Superior temporal gyrus (tissue), 1 donor: ENCODE results near the gene GALNT12.
A peak's percentile ranks its signal among the peaks of the same experiment; 100 is the strongest.

Source experiments
- DNase-seq: peaks from one replicate; pipeline ENCODE4 v3.0.0-alpha.2; 2016; ENCODE audit errors: extremely low spot score

Gene GALNT12

GRCh38 chr9:98801969-98802371, 5.5 kb upstream of the GALNT12 start:
- DNase-seq: no peak

- peak; percentile 33 for DNase-seq
Measured at GRCh38 chr9:98804083-98804482, 3.4 kb upstream of the GALNT12 start.

GRCh38 chr9:98805506-98806272, 1.8 kb upstream of the GALNT12 start:
- DNase-seq: no peak

- DNase-seq: peak; percentile 77
Measured at GRCh38 chr9:98806394-98807035, 955 bp upstream of the GALNT12 start.

GRCh38 chr9:98807814-98808195, 335 bp downstream of the GALNT12 start:
- no peak for DNase-seq

GRCh38 chr9:98808411-98808815, 943 bp downstream of the GALNT12 start:
- DNase-seq: no peak

- no peak for DNase-seq
Measured at GRCh38 chr9:98808875-98809274, 1.4 kb downstream of the GALNT12 start.

- DNase-seq: no peak
Measured at GRCh38 chr9:98809311-98810101, 2.0 kb downstream of the GALNT12 start.

- no peak for DNase-seq
Measured at GRCh38 chr9:98810102-98810842, 2.8 kb downstream of the GALNT12 start.

GRCh38 chr9:98811051-98811650, 3.7 kb downstream of the GALNT12 start:
- DNase-seq: no peak

- peak; percentile 53 for DNase-seq
Measured at GRCh38 chr9:98815391-98815951, 8.0 kb downstream of the GALNT12 start.

- no peak for DNase-seq
Measured at GRCh38 chr9:98818764-98819163, 11.3 kb downstream of the GALNT12 start.

GRCh38 chr9:98819231-98819630, 11.8 kb downstream of the GALNT12 start:
- DNase-seq: no peak

GRCh38 chr9:98821831-98822230, 14.4 kb downstream of the GALNT12 start:
- DNase-seq: no peak

- DNase-seq: no peak
Measured at GRCh38 chr9:98822661-98823060, 15.2 kb downstream of the GALNT12 start.

GRCh38 chr9:98823666-98824334, 16.3 kb downstream of the GALNT12 start:
- no peak for DNase-seq

- DNase-seq: no peak
Measured at GRCh38 chr9:98825414-98825813, 17.9 kb downstream of the GALNT12 start.

- DNase-seq: no peak
Measured at GRCh38 chr9:98826716-98827115, 19.2 kb downstream of the GALNT12 start.

- no peak for DNase-seq
Measured at GRCh38 chr9:98829766-98830165, 22.3 kb downstream of the GALNT12 start.

GRCh38 chr9:98830554-98830953, 23.1 kb downstream of the GALNT12 start:
- DNase-seq: no peak

GRCh38 chr9:98831696-98832095, 24.2 kb downstream of the GALNT12 start:
- no peak for DNase-seq
